ENCODE measurements around the gene GPATCH11. TPM values are rescaled to one million over a fixed set of nuclear protein-coding genes. Genes with fewer than 3 reads are reported as not detected.
A peak's percentile ranks its signal among the peaks of the same experiment; 100 is the strongest.

Gene GPATCH11
- polyA plus RNA-seq, 2 of the 4 experiments (the other 2 are of a cell fraction), result 9.0 to 10.4 TPM

GRCh38 chr2:37061013-37061711 is 23.2 kb upstream of the GPATCH11 start:
- H3K4me2 ChIP-seq, result no peak overlapping the region
- H3K4me1 ChIP-seq, result no peaks in the 10 kb centered on the region
- no peak for ATAC-seq
- H3K4me3 ChIP-seq, result no peak overlapping the region
- no peaks in the 10 kb centered on the region for H3K9me3 ChIP-seq
- CTCF ChIA-PET, result interaction anchor here (0.9 kb wide), 1 partner anchor 22 kb away, joined by 3 read pairs; no protein-coding TSS in a partner anchor
- no peak for TF ChIP-seq HES2 (IDR thresholded peaks at IDR 0.05)
- TF ChIP-seq MAFK (IDR thresholded peaks at IDR 0.05; ENCODE audit: partially characterized antibody), result peak; percentile 84
- no peak for TF ChIP-seq USF2 (IDR thresholded peaks at IDR 0.05)
- TF ChIP-seq ZC3H11A (IDR thresholded peaks at IDR 0.05), result no peak
- TF ChIP-seq HOXB5 (CRISPR knock-in tag; IDR thresholded peaks at IDR 0.05), result no peak
- TF ChIP-seq NPAS2 (CRISPR knock-in tag; IDR thresholded peaks at IDR 0.05; ENCODE audit: borderline replicate concordance), result no peak
- TF ChIP-seq CBX2 (IDR thresholded peaks at IDR 0.05; ENCODE audit: borderline replicate concordance, low read depth), result no peak
- FAIRE-seq, result peak; percentile 76
- POLR2A ChIA-PET, result no interaction called here
- H3K27ac ChIP-seq, result no peak overlapping the region
- no peak for DNase-seq (ENCODE audit: low read depth in 1 of 2, low spot score in 1 of 2)

GRCh38 chr2:37061776-37062175 is 22.5 kb upstream of the GPATCH11 start:
- CTCF ChIA-PET, result no interaction called here
- ATAC-seq (no peak), DNase-seq (ENCODE audit: low read depth in 1 of 2, low spot score in 1 of 2) (no peak), FAIRE-seq (no peak)
- no peaks in the 10 kb centered on the region for H3K9me3 ChIP-seq
- H3K27ac ChIP-seq, result no peak overlapping the region
- no peaks in the 10 kb centered on the region for H3K4me1 ChIP-seq
- no peak overlapping the region for H3K4me2 ChIP-seq
- H3K4me3 ChIP-seq, result no peak overlapping the region
- 91% methylated on average over 5 of the region's 5 CpGs for WGBS (ENCODE audit: missing lambda C conversion rate)
- no peak for TF ChIP-seq HEYL (CRISPR knock-in tag; IDR thresholded peaks at IDR 0.05)
- TF ChIP-seq NR3C1 (IDR thresholded peaks at IDR 0.05), result no peak
- TF ChIP-seq ELK1 (IDR thresholded peaks at IDR 0.05; ENCODE audit: low read depth, low read length), result no peak
- no peak for TF ChIP-seq HES2 (IDR thresholded peaks at IDR 0.05)
- TF ChIP-seq EHF (CRISPR knock-in tag; IDR thresholded peaks at IDR 0.05), result no peak
- TF ChIP-seq BHLHE40 (IDR thresholded peaks at IDR 0.05; ENCODE audit: low read depth, low read length), result no peak
- no peak for TF ChIP-seq BCL3 (IDR thresholded peaks at IDR 0.05)
- TF ChIP-seq CBX2 (IDR thresholded peaks at IDR 0.05; ENCODE audit: borderline replicate concordance, low read depth), result no peak
- TF ChIP-seq KDM1A (IDR thresholded peaks at IDR 0.05; ENCODE audit: low read depth), result no peak
- TF ChIP-seq POLR2AphosphoS2 (conservative IDR thresholded peaks at IDR 0.05; ENCODE audit: low read length), result no peak
- TF ChIP-seq ZNF302 (CRISPR knock-in tag; IDR thresholded peaks at IDR 0.05), result no peak
- no peak for TF ChIP-seq MAFK (IDR thresholded peaks at IDR 0.05; ENCODE audit: partially characterized antibody)
- TF ChIP-seq CTCF (IDR thresholded peaks at IDR 0.05), result no peak
- no peak for TF ChIP-seq CBX8 (IDR thresholded peaks at IDR 0.05)
- TF ChIP-seq JUNB (IDR thresholded peaks at IDR 0.05), result no peak
- TF ChIP-seq NFE2L2 (conservative IDR thresholded peaks at IDR 0.05; ENCODE audit: low read length), result no peak
- no peak for TF ChIP-seq RCOR1 (IDR thresholded peaks at IDR 0.05; ENCODE audit: low read depth, low read length)
- TF ChIP-seq FOXS1 (CRISPR knock-in tag; IDR thresholded peaks at IDR 0.05), result no peak
- no peak for TF ChIP-seq ZSCAN20 (CRISPR knock-in tag; IDR thresholded peaks at IDR 0.05)
- TF ChIP-seq CEBPB (IDR thresholded peaks at IDR 0.05), result no peak
- POLR2A ChIA-PET, result no interaction called here

All from A549 (cell line).